Stimulated activated CD4-positive, alpha-beta T cell treated with anti-CD3 and anti-CD28 coated beads, Interleukin-1b, Interleukin-23, amount 100 ng/mL, for 48 hours (primary cell): ENCODE data around the gene LMBRD1.

Experiments used
- DNase-seq: peaks from one replicate; pipeline ENCODE4 v3.0.0-alpha.2; 2020

The LMBRD1 gene

DNA sequence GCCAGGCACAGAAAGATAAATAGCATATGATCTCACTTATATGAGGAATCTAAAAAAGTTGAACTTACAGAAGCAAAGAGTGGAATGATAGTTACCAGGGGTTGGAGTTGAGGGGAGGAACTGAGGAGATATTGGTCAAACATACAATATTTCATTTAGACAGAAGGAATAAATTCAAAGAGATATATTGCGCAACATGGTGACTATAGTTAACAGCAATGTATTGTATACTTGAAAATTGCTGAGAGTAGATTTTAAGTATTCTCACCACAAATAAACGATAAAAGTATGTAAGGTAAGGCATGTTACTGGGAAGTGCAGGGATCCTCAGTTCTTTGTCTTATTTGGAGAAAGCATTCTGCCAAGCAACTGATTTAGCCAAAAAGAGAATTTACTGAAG, 171.9 kb downstream of the LMBRD1 start:
- no peak for DNase-seq
